ENCODE results near the gene SKA3. TPM values are rescaled to one million over a fixed set of nuclear protein-coding genes. Genes with fewer than 3 reads are reported as not detected.
"Not testable (repeated sequence)": the region's sequence is repeated elsewhere in the genome, so short reads cannot be mapped to it uniquely, and the experiment has no call there.

Gene SKA3
- total RNA-seq: 10 to 100 TPM; 29.5 to 48.6 TPM

- ATAC-seq (replicated peaks): peak; percentile 95
- Mint-ChIP-seq H3K27ac (peak within 1 kb of the TSS; percentile 95), H3K4me1 (peaks cover 5% of the 10 kb centered on the region), H3K9me3 (no peaks in the 10 kb centered on the region), H3K27me3 (no peaks in the 10 kb centered on the region), H3K4me3 (peak within 1 kb of the TSS; percentile 98), H3K36me3 (ENCODE audit: low read depth) (peaks cover 28% of the 10 kb centered on the region)
These were observed at the start of gene SKA3, which contains the start of gene MRPL57 for GRCh38 chr13:21176215-21176981. Gene SKA3, minus strand, starts transcription at chr13:21176552. Its CDS starts 75 bp downstream, at chr13:21176477. Gene MRPL57, plus strand, starts transcription at chr13:21176658. Its CDS starts 259 bp downstream, at chr13:21176917.

GRCh38 chr13:21225082-21225481 is 48.7 kb upstream of the SKA3 start:
- Mint-ChIP-seq H3K4me3 (no peak overlapping the region), H3K27ac (no peak overlapping the region)
- ATAC-seq (replicated peaks): no peak

DNA sequence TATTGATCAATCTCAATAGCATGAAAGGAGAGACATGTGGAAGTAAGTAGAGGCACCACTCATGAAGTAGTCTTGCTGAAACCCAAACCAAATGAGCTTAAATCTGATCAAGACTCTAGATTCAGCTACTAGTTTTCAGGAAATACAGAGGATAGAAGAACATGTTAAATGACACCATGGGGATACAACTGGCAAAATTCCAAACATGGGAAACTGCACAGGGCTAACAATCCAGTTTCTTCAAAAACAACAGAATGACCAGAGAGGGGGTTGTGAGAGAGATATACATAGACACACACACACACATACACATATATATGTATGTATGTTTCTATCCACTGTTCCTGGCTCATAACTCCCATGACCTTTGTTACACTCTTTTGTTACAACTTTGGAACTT is 44.9 kb upstream of the SKA3 start:
- Mint-ChIP-seq H3K4me1 (peaks cover 7% of the 10 kb centered on the region), H3K4me3 (no peak overlapping the region), H3K27ac (no peak overlapping the region), H3K27me3 (peaks cover 18% of the 10 kb centered on the region), H3K9me3 (peaks cover 5% of the 10 kb centered on the region), H3K36me3 (ENCODE audit: low read depth) (no peaks in the 10 kb centered on the region)
- no peak for ATAC-seq (replicated peaks)

More at GRCh38 chr13:21225082-21225481, 48.7 kb upstream of the SKA3 start:
- H3K36me3 Mint-ChIP-seq (ENCODE audit: low read depth): no peaks in the 10 kb centered on the region
- H3K9me3 Mint-ChIP-seq: peaks cover 5% of the 10 kb centered on the region
- no peaks in the 10 kb centered on the region for H3K4me1 Mint-ChIP-seq
- H3K27me3 Mint-ChIP-seq: peaks cover 18% of the 10 kb centered on the region

- H3K36me3 Mint-ChIP-seq (ENCODE audit: low read depth); H3K9me3 Mint-ChIP-seq; H3K4me1 Mint-ChIP-seq; H3K27ac Mint-ChIP-seq; H3K4me3 Mint-ChIP-seq; ATAC-seq (replicated peaks): not testable (repeated sequence)
- peaks cover 23% of the 10 kb centered on the region for H3K27me3 Mint-ChIP-seq
These were observed 43.4 kb upstream of the SKA3 start for GRCh38 chr13:21219716-21220115.

DNA sequence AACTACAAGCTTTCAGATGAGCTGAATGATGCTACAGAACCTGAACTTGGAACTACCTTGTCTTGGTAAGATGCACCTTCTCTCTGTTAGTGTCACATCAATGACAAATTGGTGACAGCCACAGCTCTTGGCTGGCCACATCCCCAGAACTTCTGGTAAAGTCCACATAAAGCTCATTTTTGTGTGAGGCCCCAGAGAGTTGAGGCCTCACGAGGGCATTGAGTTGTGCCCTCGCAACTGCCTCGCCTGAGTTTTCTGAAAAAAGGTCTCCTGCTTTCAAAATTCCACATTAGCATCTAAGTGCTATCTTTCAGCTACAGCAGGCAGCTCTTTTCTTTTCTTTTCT is 42.7 kb upstream of the SKA3 start:
- Mint-ChIP-seq H3K4me3 (no peak overlapping the region), H3K36me3 (ENCODE audit: low read depth) (no peaks in the 10 kb centered on the region), H3K27me3 (peaks cover 23% of the 10 kb centered on the region)

DNA sequence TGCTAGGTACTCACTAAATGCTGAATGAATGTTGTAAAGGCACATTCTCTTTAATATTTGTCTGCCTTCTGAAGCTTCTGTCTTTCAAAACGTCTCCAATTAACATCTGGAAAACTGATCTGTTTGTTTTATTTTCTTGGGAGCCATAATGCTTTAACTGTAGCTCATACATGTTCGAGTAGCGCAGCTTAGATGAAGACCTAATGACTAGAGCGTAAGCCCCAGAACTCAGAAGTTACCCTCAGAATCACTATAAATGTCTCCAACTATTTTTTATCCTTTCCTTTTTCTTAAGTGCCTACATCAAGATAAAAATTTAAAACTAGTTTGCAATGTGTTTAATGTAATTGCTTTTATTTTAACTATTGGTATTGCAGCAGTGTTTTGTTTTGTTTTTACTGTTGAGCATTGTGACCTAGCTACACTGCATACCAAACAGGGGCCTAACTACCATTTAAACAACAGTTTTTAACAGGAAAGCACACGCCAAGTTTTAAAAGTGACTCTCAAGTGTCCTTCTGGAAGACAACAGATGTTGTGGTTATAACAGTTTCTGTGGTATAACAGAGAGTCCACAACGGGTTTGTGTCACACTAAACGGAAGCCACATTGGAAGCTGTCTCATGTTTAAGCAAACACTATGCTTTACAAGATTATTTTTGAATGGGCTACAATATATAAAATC is 42.1 kb upstream of the SKA3 start:
- no peak overlapping the region for H3K4me3 Mint-ChIP-seq
- H3K27me3 Mint-ChIP-seq: peaks cover 28% of the 10 kb centered on the region
- peak; percentile 96 for ATAC-seq (replicated peaks)
- no peaks in the 10 kb centered on the region for H3K36me3 Mint-ChIP-seq (ENCODE audit: low read depth)
- H3K4me1 Mint-ChIP-seq: peaks cover 7% of the 10 kb centered on the region
- H3K9me3 Mint-ChIP-seq: peaks cover 5% of the 10 kb centered on the region
- no peak overlapping the region for H3K27ac Mint-ChIP-seq

More for the DNA sequence above, 42.7 kb upstream of the SKA3 start:
- Mint-ChIP-seq H3K4me1 (peaks cover 7% of the 10 kb centered on the region), H3K27ac (no peak overlapping the region), H3K9me3 (peaks cover 5% of the 10 kb centered on the region)
- no peak for ATAC-seq (replicated peaks)

DNA sequence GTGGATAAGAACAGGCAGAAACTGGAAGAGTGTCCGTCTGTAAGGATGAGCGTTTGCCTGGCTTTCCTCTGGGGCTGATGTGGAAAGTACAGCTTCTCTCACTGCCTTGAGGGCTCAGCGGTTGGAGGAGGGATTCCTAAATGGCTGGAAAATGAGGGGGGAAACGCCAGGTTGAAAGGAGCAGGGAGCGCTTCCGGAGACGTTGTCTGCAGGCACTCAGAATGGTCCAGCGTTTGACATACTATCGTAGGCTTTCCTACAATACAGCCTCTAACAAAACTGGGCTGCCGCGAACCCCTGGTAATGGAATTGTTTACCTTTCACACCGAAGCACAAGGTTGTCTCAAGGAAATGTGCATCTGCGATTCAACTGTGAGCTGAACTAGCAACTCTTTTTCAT is 40.0 kb upstream of the SKA3 start:
- Mint-ChIP-seq H3K9me3 (peaks cover 10% of the 10 kb centered on the region), H3K4me3 (no peak overlapping the region), H3K4me1 (peaks cover 7% of the 10 kb centered on the region), H3K36me3 (ENCODE audit: low read depth) (no peaks in the 10 kb centered on the region), H3K27ac (no peak overlapping the region), H3K27me3 (peaks cover 32% of the 10 kb centered on the region)
- no peak for ATAC-seq (replicated peaks)

DNA sequence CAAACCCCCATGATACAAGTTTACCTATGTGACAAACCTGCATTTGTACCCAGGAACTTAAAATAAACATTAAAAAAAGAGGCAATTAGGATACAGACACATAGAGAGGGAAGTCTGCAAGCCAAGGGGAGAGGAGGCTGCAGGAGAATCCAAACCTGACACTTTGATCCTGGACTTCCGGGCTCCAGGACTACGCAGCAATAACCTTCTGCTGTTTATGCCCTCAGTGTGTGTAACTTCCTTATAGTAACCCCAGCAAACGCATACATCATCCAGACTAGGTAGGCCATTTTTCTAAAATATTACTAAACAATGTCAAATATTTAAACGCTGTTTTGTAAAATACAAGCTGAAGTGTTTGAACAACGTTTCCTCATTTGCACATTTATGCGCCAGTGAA is 39.1 kb upstream of the SKA3 start:
- H3K4me3 Mint-ChIP-seq; H3K9me3 Mint-ChIP-seq; H3K4me1 Mint-ChIP-seq; H3K27ac Mint-ChIP-seq; H3K36me3 Mint-ChIP-seq (ENCODE audit: low read depth); ATAC-seq (replicated peaks): not testable (repeated sequence)
- H3K27me3 Mint-ChIP-seq: peaks cover 34% of the 10 kb centered on the region

- peaks cover 6% of the 10 kb centered on the region for H3K9me3 Mint-ChIP-seq
- no peak overlapping the region for H3K27ac Mint-ChIP-seq
- peaks cover 34% of the 10 kb centered on the region for H3K27me3 Mint-ChIP-seq
- H3K4me1 Mint-ChIP-seq: no peaks in the 10 kb centered on the region
- no peak overlapping the region for H3K4me3 Mint-ChIP-seq
- no peak for ATAC-seq (replicated peaks)
- no peaks in the 10 kb centered on the region for H3K36me3 Mint-ChIP-seq (ENCODE audit: low read depth)
These were observed 35.9 kb upstream of the SKA3 start for GRCh38 chr13:21212138-21212775.

DNA sequence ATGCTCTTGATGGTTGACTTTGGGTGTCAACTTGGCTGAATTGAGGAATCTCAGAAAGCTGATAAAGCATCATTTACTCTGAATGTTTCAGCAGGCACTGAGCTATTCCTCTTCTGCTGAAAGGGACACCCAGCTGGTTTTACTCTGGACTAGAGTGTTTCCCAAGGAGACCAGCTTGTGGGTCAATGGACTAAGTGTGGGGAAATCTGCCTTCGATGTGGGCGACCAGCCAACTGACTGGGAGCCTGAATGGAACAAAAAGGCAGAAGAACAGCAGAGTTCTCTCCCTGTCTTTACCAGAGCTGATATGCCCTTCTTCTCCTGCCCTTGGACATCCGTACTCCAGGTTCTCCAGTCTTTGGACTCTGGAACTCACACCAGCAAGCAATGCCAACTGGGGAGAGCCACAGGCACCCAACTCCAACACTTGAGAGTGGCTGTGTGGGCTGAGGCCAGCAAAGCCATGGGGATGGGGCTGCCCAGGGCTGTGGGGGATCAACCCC is 32.4 kb upstream of the SKA3 start:
- Mint-ChIP-seq H3K27me3 (peaks cover 26% of the 10 kb centered on the region), H3K36me3 (ENCODE audit: low read depth) (no peaks in the 10 kb centered on the region), H3K27ac (no peak overlapping the region), H3K4me1 (no peaks in the 10 kb centered on the region), H3K4me3 (no peak overlapping the region), H3K9me3 (peaks cover 6% of the 10 kb centered on the region)
- ATAC-seq (replicated peaks): no peak

DNA sequence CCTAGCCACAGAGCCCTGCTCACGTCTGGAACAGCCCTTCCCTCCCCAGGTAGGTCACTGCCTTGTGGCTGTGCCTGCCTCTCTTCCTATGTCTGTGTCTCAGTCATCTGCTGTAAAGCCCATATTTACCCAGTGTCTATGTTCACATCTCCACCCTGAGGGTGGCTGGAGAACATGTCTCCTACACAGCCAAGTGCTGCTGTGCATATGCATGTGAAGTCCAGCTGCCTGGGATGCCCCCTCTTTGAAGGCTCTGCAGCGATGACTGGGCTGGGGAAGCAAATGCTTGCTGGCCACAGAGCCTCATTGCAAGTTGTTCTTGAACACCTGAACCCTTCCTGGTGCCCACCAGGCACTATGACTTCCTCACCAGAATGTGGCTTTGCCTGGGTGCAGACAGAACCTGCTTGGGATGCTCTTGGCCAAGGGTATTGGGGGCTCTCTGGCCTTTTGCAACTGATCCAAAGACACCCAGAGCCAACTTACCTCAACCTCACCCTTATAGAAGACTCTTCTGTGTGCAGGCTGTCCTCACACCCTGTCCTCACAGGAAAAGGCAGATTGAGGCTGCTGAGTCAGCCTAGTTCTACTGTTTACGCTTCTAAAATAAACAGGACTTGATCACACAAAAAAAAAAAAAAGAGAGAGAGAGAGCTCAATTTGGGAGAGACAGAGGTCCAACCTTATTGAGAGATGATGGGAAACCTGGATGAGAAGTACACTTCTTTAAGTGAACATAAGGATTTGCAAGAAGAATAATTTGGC is 26.6 kb upstream of the SKA3 start:
- H3K36me3 Mint-ChIP-seq (ENCODE audit: low read depth): no peaks in the 10 kb centered on the region
- H3K4me3 Mint-ChIP-seq: no peak overlapping the region
- ATAC-seq (replicated peaks): no peak
- H3K9me3 Mint-ChIP-seq: peaks cover 3% of the 10 kb centered on the region
- no peak overlapping the region for H3K27ac Mint-ChIP-seq
- H3K4me1 Mint-ChIP-seq: no peaks in the 10 kb centered on the region
- peaks cover 6% of the 10 kb centered on the region for H3K27me3 Mint-ChIP-seq

GRCh38 chr13:21201456-21202190 is 25.3 kb upstream of the SKA3 start:
- not testable (repeated sequence) for H3K9me3 Mint-ChIP-seq; H3K36me3 Mint-ChIP-seq (ENCODE audit: low read depth)

DNA sequence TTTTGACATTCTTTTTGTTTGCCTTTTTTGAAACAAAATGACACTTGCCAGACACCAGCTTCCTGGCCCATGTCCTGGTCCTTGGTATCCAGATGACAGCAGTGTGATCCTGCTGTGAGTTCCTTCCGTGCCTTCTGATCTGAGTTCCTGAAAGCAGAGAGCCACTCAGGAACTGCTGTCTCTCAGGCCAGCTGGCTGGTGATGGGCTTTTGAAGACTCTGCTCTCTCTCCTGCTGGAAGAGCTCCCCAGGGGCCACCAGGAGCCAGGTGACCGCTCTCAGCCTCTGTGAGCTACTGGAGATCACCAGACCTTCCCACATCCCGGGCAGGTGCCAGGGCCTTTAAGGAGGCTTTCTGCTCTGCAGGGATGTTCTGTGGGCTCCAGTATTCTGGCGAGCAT is 22.0 kb upstream of the SKA3 start:
- H3K9me3 Mint-ChIP-seq; H3K36me3 Mint-ChIP-seq (ENCODE audit: low read depth); H3K4me1 Mint-ChIP-seq; ATAC-seq (replicated peaks); H3K27ac Mint-ChIP-seq; H3K4me3 Mint-ChIP-seq: not testable (repeated sequence)
- peaks cover 11% of the 10 kb centered on the region for H3K27me3 Mint-ChIP-seq

More at GRCh38 chr13:21201456-21202190, 25.3 kb upstream of the SKA3 start:
- H3K4me3 Mint-ChIP-seq; ATAC-seq (replicated peaks); H3K27me3 Mint-ChIP-seq; H3K27ac Mint-ChIP-seq; H3K4me1 Mint-ChIP-seq: not testable (repeated sequence)
